ENCODE data around the gene JAZF1.

DNA sequence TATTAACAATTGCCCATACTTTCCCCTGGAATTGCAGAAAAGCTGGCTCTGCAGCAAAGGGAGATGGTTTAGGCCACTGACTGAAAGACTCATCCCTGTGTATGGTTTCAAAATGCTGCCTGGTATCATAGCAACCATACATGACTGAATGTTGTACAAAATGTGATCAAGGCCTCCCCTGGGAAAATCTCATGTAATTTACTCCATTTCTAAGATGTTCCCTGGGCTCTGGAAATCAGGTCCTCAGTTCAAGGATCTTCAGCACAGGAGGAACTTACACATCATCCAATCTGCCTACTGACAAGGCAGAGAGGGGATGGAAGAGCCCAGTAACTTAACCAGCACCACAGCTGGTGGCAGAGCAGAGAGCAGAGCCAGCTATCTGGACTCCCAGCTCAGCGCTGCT is 111.8 kb downstream of the JAZF1 start:
- TF ChIP-seq, protein P1, sequence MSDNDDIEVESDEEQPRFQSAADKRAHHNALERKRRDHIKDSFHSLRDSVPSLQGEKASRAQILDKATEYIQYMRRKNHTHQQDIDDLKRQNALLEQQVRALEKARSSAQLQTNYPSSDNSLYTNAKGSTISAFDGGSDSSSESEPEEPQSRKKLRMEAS (IDR thresholded peaks at IDR 0.05) = no peak
- TF ChIP-seq, protein P2, sequence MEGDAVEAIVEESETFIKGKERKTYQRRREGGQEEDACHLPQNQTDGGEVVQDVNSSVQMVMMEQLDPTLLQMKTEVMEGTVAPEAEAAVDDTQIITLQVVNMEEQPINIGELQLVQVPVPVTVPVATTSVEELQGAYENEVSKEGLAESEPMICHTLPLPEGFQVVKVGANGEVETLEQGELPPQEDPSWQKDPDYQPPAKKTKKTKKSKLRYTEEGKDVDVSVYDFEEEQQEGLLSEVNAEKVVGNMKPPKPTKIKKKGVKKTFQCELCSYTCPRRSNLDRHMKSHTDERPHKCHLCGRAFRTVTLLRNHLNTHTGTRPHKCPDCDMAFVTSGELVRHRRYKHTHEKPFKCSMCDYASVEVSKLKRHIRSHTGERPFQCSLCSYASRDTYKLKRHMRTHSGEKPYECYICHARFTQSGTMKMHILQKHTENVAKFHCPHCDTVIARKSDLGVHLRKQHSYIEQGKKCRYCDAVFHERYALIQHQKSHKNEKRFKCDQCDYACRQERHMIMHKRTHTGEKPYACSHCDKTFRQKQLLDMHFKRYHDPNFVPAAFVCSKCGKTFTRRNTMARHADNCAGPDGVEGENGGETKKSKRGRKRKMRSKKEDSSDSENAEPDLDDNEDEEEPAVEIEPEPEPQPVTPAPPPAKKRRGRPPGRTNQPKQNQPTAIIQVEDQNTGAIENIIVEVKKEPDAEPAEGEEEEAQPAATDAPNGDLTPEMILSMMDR (IDR thresholded peaks at IDR 0.05 in 2 of 3, conservative IDR thresholded peaks at IDR 0.05 in 1 of 3; ENCODE audit: borderline replicate concordance in 1 of 3, insufficient read depth in 1 of 3, low read depth in 2 of 3, low read length in 2 of 3) = no peak
- TF ChIP-seq TCF7L2 (IDR thresholded peaks at IDR 0.05; ENCODE audit: borderline replicate concordance, extremely low read depth, insufficient read depth, insufficient read length) = no peak
- TF ChIP-seq SRF (IDR thresholded peaks at IDR 0.05; ENCODE audit: low read depth) = no peak
- TF ChIP-seq POLR2AphosphoS5 (IDR thresholded peaks at IDR 0.05; ENCODE audit: low read depth, low read length) = no peak
- no peak for TF ChIP-seq EZH2phosphoT487 (IDR thresholded peaks at IDR 0.05; ENCODE audit: borderline replicate concordance)
- TF ChIP-seq EGR1 (IDR thresholded peaks at IDR 0.05; ENCODE audit: low read depth) = no peak
